HG02763 (cell line): ENCODE measurements around the gene BUD31.
A peak's percentile ranks its signal among the peaks of the same experiment; 100 is the strongest.
"Not testable (repeated sequence)": the region's sequence is repeated elsewhere in the genome, so short reads cannot be mapped to it uniquely, and the experiment has no call there.

Experiments
- ATAC-seq: cut with Tn5 transposase; IDR thresholded peaks from one replicate; pipeline ENCODE4 v1.9.1; 2021; ENCODE audit warnings: mild to moderate bottlenecking, moderate library complexity; ENCODE audit not compliant: unreplicated experiment

The BUD31 gene

DNA sequence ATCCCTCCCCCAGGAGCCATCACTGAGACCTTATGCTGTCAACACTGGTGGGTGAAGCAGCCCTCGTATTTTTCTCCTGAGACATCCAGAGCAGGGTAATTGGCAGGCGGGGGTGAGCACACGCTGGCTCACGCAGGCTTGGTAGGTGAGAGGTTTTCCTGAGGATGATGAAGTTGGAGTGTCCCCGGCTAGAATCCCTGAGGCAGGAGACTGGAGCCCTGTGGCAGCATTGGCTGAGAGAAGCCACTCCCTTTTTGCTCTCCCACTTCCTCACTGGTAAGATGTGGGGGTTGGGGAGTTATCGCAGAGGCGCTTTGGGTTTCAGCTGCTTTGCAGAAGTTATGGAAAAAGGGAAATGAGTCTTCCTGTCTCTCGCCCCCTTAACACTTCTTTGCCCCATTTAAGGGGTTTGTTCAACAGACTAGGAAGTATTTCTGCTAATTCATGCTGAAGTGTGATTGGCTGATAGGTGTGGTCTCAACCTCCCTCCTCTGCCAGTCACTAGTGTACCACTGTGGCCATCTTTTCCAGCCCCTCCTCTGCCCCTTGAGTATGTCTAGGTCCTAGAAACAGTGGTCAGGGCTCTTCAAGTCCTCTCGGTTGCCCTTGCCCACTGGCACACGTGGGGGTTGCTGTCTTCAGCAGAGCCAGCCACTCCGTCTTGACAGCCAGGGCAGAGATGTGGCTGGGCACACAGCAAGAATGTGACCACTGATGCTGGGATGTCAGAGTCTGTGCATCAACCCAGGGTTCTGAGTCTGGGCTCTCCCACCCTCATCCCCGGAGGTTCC lies 28.5 kb upstream of the BUD31 start:
- ATAC-seq = peak; percentile 40

DNA sequence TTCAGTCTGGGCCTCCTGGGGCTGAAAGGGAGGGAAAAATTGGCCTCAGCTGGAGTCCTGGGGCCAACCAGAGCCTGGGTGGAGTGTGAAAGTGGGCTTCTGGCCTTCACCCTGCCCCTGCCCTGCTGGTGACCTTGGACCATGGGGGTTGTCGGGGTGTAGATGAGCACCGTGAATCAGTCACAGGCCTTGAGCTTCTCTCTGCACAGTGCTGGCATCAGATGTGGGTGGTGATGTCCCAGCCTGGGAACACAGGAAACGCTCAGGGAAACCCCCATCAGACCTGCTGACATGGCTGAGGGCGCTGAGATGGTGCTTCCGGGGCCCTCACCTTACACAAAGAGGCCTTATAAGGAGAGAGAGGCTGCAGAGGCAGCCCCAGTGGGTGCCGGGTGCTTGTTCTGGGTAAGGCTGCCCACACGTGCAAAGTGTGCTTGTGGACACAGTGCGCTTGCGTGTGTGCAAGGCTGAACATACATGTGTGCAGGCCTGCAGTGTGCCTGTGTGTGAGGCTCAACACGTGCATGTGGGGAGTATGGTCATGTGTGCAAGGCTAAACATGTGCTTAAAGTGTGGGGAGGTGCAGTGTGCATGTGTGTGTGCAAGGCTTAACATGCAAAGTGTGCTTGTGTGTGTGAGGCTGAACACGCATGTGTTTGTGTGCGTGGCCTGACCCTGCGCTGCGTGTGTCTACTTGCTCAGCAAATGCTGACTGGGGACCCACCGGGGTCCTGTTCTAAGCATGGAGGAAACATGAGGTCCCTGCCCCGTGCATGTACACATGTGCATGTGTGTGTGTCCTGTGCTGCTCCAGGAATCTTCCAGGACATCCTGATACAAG lies 27.7 kb upstream of the BUD31 start:
- ATAC-seq = peak; percentile 70

DNA sequence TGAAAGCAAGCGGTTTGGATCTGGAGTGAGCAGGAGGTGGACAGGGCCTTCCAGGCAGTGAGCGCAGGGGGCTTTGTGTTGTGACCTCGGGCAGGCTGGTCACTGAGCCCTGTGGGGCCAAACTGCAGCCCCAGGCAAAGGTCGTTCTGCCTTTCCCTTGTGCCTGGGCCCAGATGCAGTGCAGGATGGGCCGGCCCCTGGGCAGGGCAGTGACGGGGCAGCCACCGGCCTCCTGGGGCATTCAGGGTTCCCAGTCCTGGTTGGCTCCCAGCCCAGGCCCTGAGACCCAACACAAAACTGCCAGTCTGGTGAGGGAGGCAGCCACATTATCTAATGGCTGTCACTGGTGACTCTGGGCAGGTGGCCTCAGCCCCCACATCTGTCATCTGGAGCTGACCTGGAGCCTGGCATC lies 27.1 kb upstream of the BUD31 start:
- no peak for ATAC-seq

GRCh38 chr7:99383203-99383602 lies 25.6 kb upstream of the BUD31 start:
- no peak for ATAC-seq

DNA sequence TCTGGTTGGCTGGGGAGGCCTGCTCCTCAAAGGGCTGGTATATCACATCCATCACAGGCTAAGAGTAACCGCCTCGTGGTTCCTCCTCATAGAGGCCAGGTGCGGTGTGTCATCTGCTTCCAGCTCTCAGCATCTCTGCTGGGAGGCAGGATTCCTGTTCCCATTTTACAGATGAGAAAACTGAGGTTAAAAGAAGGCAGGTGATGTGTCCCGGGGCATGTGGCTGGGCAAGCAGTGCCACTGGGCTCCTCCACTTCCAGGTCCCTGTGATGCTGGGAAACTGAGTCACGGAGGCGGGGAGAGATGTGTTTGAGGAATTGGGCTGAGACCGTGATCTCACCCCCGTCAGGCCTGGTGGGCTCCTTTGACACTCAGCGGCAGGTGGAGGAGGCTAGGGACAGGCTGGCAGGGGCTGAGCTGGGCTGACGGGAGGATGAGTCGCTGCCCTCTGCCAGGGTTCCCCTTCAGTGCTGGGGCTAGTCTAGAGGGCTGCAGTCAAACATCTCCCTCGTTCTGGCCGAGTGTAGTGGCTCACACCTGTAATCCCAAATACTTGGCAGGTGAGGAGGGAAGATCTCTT lies 24.9 kb upstream of the BUD31 start:
- ATAC-seq = no peak

- no peak for ATAC-seq
Measured at GRCh38 chr7:99384523-99384922, 24.2 kb upstream of the BUD31 start.

DNA sequence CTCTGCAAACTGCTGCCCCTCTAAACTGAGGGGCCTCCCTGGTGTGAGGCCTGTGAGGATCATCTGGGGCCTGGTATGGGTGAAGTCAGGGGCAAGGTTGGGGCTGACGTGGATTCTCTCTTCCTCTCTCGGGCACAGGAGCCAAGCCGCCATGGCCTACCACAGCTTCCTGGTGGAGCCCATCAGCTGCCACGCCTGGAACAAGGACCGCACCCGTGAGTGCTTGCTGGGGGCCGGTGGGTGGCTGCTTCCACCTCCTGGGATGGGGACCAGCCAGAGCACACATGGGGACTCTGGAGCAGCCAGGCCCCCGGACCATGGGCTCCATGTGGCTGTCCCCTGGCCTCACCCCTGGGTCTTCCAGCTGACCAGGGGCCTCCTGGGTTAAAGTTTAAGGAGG lies 23.2 kb upstream of the BUD31 start:
- no peak for ATAC-seq

DNA sequence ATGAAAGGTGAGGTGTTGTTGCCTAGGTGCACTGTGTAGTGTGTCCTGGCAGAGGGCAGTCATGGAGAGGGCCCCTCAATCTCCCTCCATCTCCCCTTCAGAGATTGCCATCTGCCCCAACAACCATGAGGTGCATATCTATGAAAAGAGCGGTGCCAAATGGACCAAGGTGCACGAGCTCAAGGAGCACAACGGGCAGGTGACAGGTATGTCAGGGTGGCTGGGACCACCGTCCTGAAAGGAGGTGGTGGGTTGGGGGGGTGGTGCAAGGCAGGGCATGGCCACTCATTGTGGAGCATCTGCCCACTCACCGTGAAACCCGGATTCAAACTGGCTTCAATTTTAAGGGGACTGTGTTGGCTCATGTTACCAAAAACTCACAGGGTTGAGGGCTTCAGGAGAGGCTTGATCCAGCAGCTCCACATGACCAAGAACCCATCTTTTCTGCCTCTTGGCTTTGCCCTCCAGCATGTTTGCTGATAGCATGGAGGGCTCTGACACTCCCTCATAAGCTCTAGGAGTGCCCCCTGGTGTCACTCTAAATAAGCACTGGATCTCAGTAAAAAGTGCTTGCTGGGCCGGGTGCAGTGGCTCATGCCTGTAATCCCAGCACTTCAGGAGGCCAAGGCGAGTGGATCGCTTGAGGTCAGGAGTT lies 22.1 kb upstream of the BUD31 start:
- no peak for ATAC-seq

DNA sequence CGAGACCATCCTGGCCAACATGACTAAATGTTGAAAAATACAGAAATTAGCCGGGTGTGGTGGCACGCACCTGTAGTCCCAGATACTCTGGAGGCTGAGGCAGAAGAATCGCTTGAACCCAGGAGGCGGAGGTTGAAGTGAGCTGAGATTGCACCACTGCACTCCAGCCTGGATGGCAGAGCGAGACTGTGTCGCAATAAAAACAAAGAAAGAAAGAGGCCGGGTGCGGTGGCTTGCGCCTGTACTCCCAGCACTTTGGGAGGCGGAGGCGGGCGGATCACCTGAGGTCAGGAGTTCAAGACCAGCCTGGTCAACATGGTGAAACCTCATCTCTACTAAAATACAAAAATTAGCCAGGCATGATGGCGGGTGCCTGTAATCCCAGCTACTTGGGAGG lies 21.5 kb upstream of the BUD31 start:
- ATAC-seq = not testable (repeated sequence)

- ATAC-seq = no peak
Measured at GRCh38 chr7:99387912-99388311, 20.9 kb upstream of the BUD31 start.

- ATAC-seq = no peak
Measured at GRCh38 chr7:99389772-99390171, 19.0 kb upstream of the BUD31 start.

GRCh38 chr7:99390941-99391602 lies 17.7 kb upstream of the BUD31 start:
- ATAC-seq = no peak

DNA sequence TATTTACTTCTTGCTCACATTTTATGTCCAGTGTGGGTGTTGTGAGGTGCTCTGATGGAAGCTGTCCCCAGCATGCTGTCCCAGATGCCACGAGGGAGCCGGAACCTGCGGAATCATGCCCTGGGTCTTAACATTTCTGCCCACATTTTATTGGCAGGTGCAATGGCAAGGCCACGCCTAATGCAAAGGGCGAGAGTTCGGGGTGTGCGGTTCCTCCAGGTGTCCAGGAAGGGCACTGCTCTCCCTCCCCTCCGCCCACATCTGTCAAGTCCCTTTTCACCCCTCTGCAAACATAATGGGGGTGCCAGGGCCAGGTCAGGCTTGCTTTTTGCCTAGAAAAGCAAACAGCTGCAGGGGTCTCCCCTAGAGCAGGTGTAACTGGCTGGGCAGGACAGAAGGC lies 16.7 kb upstream of the BUD31 start:
- no peak for ATAC-seq

- ATAC-seq = no peak
Measured at GRCh38 chr7:99392659-99393354, 16.0 kb upstream of the BUD31 start.

DNA sequence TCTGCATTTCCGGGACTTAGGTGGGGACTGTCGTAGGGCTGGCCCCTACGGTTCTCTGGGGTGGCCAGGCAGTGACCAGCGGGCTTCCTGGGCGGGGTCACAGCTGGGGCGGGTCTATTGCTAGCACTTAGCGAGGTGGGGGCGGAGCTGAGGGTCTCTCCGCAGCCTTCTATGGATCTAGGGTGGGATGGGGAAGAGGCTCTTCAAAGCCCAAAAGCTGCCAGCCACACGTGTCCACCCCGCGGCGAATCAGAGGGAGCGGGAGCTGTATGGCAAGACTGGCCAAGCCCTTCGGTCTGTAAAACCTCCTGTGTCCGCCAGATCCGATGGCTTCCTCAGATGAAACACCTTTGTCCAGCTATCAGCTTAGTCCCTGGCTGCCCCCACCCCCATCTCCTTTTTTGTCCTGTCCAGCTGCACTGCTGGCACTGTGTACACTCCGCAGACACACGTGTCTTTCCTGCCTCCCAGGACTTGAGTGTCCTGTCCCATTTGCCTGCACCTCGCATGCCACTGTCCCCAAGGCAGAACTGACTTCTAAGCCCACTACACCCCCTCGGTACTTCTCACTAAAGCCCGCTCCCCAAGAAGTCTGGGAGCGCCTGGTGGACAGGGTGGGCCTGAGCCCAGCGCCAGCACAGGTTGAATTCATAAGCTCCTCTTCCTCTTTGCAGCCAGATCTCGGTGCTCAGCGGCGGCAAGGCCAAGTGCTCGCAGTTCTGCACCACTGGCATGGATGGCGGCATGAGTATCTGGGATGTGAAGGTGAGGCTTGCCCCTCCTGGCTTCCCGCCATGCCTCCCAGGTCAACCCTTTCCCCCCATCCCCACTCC lies 15.2 kb upstream of the BUD31 start:
- ATAC-seq = no peak

DNA sequence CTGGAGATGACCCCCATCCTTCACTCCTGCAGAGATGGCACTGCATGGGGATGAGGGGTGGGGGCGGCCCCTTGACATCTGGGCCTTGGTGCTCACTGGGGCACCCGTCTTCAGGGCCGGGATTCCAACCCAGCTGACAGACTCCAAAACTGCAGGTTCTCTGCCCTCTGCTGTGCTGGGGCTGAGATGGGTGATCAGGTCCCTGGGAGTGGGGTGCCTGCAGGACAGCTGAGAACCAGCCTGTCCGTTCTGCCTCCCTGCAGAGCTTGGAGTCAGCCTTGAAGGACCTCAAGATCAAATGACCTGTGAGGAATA lies 14.6 kb upstream of the BUD31 start:
- no peak for ATAC-seq

DNA sequence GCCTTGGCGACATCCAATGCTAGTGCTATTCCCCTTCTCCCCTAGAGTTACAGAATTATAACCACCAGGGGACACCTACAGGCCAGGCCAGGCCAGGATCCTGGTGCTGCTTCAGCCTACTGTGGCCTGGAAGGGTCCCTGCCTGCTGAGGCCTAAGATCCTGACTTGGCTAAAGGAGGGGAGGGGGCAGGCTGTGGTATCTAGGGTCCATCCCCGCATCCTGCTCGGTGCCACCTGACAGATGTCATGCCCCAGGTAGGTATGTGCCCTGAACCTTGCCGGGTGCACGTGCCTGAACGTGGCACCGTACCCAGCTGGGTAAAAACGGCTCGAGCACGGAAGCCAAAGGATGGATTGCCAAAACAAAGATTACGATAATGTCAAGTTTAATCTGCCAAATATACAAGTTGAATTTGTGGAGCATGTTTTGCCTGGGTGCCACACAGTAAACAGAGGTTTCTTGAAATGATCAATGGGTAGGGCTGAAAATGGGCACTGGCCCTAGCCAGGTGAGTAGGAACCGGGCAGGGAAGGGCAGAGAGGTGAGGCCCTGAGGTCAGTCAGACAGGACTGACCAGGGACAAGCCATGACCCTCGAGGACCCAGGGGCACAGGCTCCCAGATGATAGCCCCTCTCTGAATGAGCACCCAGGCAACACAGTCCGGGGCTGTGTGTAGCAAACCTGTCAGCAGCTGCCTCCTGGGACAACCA lies 13.0 kb upstream of the BUD31 start:
- ATAC-seq = no peak

- ATAC-seq = no peak
Measured at GRCh38 chr7:99396418-99397296, 12.1 kb upstream of the BUD31 start.
